ENCODE data around the gene OTOL1. TPM values are rescaled to one million over a fixed set of nuclear protein-coding genes. Genes with fewer than 3 reads are reported as not detected.

OTOL1 gene
- total and polyA plus RNA-seq, 2 experiments from 2014 or later, result not detected

DNA sequence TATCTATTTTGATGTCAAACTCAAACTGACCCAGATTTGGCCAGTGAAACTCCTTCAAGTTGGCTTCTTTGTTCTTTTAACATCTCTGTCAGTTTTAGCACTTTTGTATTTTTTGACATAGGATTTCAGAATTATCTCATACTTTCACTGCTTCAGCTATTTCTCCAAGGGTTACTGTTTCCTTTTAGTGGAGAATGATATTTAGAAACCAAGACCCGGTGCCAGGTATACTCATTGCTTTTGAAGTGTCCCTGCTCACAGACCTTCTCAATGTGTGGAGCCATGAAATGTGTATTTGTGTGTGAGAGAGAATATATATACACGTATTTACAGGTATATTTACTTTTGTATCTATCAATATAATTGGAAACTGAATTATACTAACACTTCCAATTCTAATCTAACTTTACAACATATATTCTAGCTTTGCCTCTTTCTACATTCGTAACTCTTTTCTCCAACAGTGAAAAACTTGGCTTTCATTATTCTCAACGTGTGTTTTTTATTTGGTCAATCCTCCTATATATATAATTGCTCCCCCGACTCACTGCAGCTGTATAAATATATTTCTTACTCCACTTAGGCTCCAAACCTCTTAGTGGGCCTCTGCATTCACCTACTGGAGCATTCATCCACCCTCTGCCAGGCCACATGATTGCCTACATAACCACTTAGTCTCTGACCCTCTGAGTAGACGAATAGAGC lies 54.0 kb downstream of the OTOL1 start:
- H3K27ac Mint-ChIP-seq, result no peak overlapping the region
- Histone ChIP-seq H3K9me2 (ENCODE audit: insufficient read depth) (no peaks in the 10 kb centered on the region), H3K4me1 (ENCODE audit: insufficient read depth) (no peaks in the 10 kb centered on the region), H3F3A (replicated peaks; ENCODE audit: low read depth) (no peaks in the 10 kb centered on the region), H3K27ac (ENCODE audit: low read depth) (no peak overlapping the region), H3K79me2 (replicated peaks; ENCODE audit: insufficient read depth) (no peaks in the 10 kb centered on the region), H3K4me2 (no peak overlapping the region), H3K4me3 (no peak overlapping the region), H2AFZ (no peak overlapping the region), H3K36me3 (ENCODE audit: insufficient read depth) (no peaks in the 10 kb centered on the region), H3K27me3 (ENCODE audit: insufficient read depth) (no peaks in the 10 kb centered on the region), H4K20me1 (replicated peaks; ENCODE audit: insufficient read depth) (no peaks in the 10 kb centered on the region)
- no peak for ATAC-seq
- H3K27me3 Mint-ChIP-seq (ENCODE audit: insufficient read depth, low read depth, poor library complexity), result no peaks in the 10 kb centered on the region
- peaks cover 15% of the 10 kb centered on the region; the same call in 2 of the 3 replicates for H3K4me1 Mint-ChIP-seq
- no peaks in the 10 kb centered on the region for H3K36me3 Mint-ChIP-seq (ENCODE audit: low read depth)
- TF ChIP-seq, protein P1, sequence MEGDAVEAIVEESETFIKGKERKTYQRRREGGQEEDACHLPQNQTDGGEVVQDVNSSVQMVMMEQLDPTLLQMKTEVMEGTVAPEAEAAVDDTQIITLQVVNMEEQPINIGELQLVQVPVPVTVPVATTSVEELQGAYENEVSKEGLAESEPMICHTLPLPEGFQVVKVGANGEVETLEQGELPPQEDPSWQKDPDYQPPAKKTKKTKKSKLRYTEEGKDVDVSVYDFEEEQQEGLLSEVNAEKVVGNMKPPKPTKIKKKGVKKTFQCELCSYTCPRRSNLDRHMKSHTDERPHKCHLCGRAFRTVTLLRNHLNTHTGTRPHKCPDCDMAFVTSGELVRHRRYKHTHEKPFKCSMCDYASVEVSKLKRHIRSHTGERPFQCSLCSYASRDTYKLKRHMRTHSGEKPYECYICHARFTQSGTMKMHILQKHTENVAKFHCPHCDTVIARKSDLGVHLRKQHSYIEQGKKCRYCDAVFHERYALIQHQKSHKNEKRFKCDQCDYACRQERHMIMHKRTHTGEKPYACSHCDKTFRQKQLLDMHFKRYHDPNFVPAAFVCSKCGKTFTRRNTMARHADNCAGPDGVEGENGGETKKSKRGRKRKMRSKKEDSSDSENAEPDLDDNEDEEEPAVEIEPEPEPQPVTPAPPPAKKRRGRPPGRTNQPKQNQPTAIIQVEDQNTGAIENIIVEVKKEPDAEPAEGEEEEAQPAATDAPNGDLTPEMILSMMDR (conservative IDR thresholded peaks at IDR 0.05; ENCODE audit: low read depth in 2 of 2), result no peak
- no peak for TF ChIP-seq NANOG (IDR thresholded peaks at IDR 0.05; ENCODE audit: borderline replicate concordance)
- no peak for TF ChIP-seq EZH2phosphoT487 (IDR thresholded peaks at IDR 0.05; ENCODE audit: unreplicated experiment)
- TF ChIP-seq, protein P2, sequence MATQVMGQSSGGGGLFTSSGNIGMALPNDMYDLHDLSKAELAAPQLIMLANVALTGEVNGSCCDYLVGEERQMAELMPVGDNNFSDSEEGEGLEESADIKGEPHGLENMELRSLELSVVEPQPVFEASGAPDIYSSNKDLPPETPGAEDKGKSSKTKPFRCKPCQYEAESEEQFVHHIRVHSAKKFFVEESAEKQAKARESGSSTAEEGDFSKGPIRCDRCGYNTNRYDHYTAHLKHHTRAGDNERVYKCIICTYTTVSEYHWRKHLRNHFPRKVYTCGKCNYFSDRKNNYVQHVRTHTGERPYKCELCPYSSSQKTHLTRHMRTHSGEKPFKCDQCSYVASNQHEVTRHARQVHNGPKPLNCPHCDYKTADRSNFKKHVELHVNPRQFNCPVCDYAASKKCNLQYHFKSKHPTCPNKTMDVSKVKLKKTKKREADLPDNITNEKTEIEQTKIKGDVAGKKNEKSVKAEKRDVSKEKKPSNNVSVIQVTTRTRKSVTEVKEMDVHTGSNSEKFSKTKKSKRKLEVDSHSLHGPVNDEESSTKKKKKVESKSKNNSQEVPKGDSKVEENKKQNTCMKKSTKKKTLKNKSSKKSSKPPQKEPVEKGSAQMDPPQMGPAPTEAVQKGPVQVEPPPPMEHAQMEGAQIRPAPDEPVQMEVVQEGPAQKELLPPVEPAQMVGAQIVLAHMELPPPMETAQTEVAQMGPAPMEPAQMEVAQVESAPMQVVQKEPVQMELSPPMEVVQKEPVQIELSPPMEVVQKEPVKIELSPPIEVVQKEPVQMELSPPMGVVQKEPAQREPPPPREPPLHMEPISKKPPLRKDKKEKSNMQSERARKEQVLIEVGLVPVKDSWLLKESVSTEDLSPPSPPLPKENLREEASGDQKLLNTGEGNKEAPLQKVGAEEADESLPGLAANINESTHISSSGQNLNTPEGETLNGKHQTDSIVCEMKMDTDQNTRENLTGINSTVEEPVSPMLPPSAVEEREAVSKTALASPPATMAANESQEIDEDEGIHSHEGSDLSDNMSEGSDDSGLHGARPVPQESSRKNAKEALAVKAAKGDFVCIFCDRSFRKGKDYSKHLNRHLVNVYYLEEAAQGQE (IDR thresholded peaks at IDR 0.05; ENCODE audit: unreplicated experiment), result no peak
- no peak for TF ChIP-seq EZH2 (IDR thresholded peaks at IDR 0.05; ENCODE audit: low read depth, unreplicated experiment)
- TF ChIP-seq, protein P3, sequence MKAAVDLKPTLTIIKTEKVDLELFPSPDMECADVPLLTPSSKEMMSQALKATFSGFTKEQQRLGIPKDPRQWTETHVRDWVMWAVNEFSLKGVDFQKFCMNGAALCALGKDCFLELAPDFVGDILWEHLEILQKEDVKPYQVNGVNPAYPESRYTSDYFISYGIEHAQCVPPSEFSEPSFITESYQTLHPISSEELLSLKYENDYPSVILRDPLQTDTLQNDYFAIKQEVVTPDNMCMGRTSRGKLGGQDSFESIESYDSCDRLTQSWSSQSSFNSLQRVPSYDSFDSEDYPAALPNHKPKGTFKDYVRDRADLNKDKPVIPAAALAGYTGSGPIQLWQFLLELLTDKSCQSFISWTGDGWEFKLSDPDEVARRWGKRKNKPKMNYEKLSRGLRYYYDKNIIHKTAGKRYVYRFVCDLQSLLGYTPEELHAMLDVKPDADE (IDR thresholded peaks at IDR 0.05), result no peak
- no peak for TF ChIP-seq ZNF331 (CRISPR knock-in tag; IDR thresholded peaks at IDR 0.05; ENCODE audit: low read depth)
- TF ChIP-seq, protein P4, sequence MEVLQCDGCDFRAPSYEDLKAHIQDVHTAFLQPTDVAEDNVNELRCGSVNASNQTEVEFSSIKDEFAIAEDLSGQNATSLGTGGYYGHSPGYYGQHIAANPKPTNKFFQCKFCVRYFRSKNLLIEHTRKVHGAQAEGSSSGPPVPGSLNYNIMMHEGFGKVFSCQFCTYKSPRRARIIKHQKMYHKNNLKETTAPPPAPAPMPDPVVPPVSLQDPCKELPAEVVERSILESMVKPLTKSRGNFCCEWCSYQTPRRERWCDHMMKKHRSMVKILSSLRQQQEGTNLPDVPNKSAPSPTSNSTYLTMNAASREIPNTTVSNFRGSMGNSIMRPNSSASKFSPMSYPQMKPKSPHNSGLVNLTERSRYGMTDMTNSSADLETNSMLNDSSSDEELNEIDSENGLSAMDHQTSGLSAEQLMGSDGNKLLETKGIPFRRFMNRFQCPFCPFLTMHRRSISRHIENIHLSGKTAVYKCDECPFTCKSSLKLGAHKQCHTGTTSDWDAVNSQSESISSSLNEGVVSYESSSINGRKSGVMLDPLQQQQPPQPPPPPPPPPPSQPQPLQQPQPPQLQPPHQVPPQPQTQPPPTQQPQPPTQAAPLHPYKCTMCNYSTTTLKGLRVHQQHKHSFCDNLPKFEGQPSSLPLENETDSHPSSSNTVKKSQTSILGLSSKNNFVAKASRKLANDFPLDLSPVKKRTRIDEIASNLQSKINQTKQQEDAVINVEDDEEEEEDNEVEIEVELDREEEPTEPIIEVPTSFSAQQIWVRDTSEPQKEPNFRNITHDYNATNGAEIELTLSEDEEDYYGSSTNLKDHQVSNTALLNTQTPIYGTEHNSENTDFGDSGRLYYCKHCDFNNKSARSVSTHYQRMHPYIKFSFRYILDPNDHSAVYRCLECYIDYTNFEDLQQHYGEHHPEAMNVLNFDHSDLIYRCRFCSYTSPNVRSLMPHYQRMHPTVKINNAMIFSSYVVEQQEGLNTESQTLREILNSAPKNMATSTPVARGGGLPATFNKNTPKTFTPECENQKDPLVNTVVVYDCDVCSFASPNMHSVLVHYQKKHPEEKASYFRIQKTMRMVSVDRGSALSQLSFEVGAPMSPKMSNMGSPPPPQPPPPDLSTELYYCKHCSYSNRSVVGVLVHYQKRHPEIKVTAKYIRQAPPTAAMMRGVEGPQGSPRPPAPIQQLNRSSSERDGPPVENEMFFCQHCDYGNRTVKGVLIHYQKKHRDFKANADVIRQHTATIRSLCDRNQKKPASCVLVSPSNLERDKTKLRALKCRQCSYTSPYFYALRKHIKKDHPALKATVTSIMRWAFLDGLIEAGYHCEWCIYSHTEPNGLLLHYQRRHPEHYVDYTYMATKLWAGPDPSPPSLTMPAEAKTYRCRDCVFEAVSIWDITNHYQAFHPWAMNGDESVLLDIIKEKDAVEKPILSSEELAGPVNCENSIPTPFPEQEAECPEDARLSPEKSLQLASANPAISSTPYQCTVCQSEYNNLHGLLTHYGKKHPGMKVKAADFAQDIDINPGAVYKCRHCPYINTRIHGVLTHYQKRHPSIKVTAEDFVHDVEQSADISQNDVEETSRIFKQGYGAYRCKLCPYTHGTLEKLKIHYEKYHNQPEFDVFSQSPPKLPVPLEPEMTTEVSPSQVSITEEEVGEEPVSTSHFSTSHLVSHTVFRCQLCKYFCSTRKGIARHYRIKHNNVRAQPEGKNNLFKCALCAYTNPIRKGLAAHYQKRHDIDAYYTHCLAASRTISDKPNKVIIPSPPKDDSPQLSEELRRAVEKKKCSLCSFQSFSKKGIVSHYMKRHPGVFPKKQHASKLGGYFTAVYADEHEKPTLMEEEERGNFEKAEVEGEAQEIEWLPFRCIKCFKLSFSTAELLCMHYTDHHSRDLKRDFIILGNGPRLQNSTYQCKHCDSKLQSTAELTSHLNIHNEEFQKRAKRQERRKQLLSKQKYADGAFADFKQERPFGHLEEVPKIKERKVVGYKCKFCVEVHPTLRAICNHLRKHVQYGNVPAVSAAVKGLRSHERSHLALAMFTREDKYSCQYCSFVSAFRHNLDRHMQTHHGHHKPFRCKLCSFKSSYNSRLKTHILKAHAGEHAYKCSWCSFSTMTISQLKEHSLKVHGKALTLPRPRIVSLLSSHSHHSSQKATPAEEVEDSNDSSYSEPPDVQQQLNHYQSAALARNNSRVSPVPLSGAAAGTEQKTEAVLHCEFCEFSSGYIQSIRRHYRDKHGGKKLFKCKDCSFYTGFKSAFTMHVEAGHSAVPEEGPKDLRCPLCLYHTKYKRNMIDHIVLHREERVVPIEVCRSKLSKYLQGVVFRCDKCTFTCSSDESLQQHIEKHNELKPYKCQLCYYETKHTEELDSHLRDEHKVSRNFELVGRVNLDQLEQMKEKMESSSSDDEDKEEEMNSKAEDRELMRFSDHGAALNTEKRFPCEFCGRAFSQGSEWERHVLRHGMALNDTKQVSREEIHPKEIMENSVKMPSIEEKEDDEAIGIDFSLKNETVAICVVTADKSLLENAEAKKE (CRISPR knock-in tag; IDR thresholded peaks at IDR 0.05), result no peak
- no peak for TF ChIP-seq POLR2AphosphoS5 (IDR thresholded peaks at IDR 0.05; ENCODE audit: low read depth)
- no peak for TF ChIP-seq CREB1 (CRISPR knock-in tag; IDR thresholded peaks at IDR 0.05; ENCODE audit: low read depth)
- TF ChIP-seq JUNB (IDR thresholded peaks at IDR 0.05; ENCODE audit: unreplicated experiment), result no peak
- TF ChIP-seq STAT1 (IDR thresholded peaks at IDR 0.05; ENCODE audit: unreplicated experiment), result no peak
- no peak overlapping the region for H3K4me3 Mint-ChIP-seq
- DNase-seq (ENCODE audit: low spot score), result no peak
- no peaks in the 10 kb centered on the region for H3K9me3 Mint-ChIP-seq

Data from GM23338 (cell line).